ENCODE data around the gene ZNF365.
"Not testable (repeated sequence)": the region's sequence is repeated elsewhere in the genome, so short reads cannot be mapped to it uniquely, and the experiment has no call there.

Gene ZNF365

DNA sequence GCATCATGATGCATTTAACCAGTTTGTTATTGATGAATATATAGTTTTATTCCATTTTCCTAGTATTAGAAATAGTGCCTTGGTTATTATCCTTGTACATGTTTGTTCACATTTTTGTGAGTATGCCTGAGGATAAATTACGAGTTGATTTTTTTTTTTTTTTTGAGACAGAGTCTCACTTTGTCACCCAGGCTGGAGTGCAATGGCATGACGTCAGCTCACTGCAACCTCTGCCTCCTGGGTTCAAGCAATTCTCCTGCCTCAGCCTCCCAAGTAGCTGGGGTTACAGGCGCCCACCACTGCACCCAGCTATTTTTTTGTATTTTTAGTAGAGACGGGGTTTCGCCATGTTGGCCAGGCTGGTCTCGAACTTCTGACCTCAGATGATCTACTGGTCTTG, 4.7 kb downstream of the ZNF365 start:
- not testable (repeated sequence) for DNase-seq

DNA sequence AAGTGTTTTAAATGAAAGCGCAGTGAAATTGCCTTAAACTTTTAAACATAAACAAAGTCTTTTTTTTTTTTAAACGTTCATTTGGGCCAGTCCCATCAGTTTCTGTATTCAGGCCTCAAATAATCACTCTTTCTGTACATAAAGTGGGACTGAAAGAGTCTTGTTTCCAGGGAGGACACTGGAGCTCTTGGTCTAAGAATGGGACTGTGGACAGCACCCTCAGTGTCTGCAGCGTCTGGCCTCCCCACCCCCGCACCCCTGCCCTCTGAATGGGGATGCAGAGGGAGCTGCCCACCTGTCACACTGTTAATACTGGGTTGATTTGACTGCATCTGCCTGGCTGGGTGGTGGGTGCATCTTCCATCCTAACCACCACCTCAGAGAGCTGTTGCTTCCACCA, 5.2 kb downstream of the ZNF365 start:
- DNase-seq, result no peak

DNA sequence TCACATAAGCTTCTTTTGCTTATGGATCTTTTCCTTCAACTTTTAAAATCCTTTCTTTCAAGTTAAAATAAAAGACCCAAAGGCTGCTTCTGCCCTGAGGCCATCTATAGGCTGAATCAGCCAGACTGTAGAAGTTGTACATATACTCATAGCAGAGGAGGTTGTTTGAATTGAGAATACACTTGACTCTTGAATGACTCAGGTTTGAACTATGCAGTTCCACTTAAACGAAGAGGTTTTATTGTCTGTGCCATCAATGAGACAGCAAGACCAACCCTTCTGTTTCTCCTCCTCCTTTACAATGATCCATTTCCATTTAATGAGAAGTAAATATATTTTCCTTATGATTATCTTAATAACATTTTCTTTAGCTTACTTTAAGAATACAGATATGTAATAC, 5.8 kb downstream of the ZNF365 start:
- DNase-seq, result no peak

DNA sequence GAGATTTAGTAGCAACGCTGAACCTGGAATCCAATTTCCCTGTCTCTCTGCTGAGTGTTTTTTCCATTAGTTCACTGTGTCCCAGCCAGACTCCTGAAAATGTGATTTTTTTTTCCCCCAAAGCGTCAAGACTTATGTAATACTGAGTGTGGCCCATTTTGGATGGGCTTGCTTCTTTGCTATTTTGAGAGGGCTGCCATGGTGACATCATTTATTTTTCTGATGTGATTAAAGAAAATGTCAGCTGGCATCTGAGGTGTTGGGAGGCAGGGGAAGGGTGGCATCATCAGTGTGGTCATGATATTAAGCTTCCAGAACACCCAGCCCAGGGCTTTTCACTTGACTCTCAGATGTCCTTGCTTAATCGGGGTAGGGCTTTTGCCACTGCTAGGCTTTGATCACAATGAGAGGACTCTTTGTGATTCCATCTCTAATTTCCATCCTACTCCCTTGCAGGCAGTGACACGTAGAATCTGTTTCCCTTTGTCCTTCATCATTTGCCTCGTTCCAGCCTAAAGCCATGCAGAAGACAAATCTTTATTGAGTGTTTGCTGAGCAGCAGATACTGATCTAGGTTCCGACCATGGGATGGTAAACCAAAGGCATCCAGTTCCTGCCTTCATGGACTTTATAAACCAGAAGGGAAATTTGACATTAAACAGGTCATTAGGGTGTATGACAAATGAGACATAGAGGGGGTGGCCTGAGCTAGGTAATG, 7.4 kb downstream of the ZNF365 start:
- no peak for DNase-seq

DNA sequence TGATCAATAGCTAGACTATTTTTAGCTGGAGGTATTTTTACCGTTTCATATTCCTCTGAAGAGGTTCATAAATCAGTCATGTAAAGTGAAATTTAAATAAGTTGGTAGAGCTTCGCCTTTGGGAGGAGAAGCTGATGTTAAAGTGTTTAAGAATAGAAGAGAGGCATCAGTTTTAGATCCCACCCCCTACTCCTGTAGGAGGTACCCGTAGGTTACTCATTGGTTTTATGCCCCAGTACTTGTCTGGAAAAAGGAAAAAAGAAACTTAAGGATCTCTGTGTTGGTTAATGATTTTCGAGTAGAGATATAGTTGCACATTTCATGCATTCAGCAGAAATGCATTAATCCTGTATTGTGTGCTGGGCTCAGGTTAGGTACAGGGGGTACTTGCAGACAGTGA, 8.7 kb downstream of the ZNF365 start:
- DNase-seq, result no peak

DNA sequence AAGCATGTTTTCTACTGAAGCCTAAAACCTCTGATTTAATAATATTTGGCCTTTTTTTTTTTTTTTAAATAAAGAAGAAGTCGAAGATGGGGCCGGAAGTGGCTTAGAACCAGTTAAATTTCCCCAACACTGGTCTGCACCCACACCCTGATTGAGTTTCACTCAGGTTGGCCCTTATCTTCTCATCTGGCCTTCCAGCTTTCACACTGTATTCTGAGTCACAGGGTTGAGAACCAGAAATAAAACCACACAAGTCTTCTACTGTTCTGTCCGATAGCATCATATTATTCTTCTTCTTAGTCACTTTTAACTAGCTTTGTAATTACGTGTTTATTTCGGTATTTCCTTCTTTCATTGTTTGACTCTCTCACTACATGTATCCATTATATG, 9.9 kb downstream of the ZNF365 start:
- peak; percentile 83 for DNase-seq

DNA sequence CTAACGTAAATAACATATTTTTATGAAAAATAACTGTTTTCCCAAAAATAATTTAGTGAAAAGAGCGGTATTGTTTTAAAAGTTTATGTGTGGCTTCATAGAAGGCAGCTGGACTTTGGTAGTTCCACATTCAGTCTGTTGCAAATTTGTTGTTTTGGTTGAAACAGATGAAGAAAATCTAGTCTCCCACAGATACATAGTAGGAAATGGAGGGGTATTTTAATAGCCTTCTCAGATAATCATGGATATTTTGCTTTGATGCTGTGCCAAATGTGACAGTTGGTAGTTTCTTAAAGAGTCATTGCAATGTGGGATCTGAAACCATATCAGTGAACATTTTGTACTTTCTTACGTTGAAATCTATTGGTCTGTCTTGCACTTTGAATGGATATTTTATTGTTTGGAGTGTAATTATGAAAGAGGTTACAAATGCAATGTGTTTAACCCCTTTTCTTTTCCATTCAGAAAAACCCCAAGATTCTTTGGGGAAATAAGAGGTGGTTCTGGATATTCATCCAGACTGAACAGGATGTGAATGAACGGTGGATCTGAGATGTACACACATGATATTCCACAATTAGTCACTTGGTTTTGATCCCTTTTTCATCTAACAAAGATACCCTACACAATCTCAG, 10.4 kb downstream of the ZNF365 start:
- DNase-seq, result no peak

DNA sequence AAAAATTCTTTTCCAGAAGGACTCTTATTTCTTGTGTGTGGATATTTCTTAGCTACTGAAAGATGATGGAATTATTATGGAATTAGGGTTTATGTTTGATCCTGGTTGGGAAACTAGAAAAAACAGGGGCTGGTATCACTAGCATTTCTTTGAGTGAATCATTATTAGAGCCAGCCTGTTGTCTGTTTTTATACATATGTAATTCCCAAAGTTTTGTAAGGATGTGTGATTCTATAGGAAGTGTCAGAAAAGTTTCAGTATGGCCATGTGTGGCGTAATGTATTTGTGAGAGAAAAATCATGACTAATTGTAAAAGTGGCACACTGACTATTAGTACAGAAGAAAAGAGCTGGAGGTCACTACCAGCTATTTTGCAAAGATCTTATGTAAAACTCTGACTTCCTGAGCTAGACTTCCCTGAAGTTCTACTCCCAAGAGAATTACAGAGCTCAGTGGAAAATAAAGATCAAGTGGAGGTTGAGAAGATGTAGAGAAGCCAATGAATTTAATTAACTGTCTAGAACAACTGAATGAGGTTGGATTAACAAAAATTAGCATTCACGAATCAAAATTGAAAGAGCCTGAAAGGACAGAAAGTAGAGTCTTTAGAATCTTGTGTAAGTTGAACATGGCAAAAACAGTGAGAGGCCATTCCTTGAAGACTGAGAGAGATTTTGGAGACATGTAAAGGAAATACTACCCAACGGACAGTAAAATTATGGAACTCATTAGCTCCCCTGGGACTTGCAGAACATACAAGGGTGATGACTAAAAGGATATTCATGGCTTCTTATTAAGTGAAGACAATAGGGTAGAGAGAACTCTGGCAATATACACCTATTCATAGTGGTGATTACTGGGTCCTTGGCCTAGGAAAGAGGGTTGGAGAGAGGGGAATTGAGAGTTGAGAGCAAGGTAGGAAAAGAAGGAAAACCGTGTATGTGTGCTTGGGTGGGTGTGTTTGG, 12.5 kb downstream of the ZNF365 start:
- DNase-seq, result no peak

DNA sequence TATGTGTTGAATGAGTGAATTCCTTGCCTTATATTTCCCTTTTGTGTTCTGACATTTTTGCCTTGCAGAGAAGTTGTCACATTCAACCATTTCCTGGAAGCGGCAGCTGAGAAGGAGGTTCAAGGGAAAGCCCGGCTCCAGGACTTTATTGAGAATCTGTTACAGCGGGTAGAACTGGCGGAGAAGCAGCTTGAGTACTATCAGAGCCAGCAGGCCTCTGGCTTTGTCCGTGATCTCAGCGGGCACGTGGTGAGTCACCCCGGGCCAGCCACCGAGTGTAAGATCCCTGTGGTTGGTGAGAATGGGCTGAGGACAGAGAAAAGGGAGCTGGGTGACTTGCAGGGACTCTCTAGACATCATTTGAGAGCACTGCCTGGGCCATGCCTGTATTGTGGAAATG, 14.2 kb downstream of the ZNF365 start:
- DNase-seq, result no peak

DNA sequence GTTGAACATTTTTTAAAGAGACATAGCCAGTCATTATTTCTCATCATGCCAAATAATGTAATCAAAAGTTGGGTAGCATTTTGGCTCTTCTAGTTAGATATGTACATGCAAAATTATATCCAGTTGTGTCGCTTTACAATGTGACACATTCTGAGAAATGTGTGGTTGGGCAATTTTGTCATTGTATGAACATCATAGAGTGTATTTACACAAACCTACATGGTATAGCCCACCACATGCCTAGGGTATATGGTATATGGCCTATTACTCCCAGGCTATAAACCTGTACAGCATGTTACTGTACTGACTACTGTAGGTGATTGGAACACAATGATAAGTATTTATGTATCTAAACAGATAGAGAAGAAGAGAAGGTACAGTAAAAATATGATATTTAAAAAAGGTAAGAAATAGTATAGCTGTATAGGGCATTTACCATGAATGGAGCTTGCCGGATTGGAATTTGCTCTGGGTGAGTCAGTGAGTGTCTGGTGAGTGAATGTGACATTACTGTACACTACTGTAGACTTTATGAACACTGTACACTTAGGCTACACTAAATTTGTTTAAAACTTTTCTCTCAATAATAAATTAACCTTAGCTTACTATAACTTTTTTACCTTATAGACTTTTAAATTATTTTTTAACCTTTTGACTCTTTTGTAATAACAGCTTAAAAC, 16.5 kb downstream of the ZNF365 start:
- DNase-seq, result no peak

DNA sequence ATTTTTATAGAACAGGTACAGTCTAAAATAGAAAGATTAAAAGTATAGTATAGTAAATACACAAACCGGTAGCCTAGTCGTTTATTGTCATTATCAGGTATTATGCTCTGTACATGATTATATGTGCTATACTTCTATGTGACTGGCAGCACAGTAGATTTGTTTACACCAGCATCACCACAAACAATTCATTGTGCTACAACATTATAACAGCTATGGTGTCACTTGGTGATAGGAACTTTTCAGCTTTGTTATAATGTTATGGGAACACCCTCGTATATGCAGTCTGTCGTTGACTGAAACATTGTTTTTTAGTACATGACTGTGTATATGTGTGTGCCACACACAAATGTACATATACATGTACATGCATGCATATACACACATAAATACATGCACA, 19.1 kb downstream of the ZNF365 start:
- DNase-seq, result no peak

DNA sequence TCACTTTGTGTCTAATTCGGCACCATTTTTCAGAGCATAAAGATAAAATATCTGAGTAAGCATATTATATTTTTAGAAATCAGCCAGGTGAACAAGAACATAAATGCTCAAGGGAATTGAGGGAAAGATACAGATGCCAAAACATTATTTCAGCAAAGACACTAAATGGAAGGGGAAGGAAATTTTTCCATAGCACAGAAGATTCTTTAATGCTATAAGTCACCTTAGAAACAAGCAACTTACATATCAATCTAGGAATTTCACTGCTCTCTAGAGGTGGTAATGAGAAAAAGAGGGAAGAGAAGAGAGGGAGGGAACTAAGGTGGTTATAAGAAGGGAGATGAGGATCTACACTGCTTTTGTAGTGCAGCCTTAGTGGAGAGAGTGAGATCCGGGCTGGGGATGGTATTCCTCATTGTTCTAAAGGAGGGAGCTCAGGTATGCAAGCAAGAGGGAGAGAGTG, 20.4 kb downstream of the ZNF365 start:
- DNase-seq, result no peak

DNA sequence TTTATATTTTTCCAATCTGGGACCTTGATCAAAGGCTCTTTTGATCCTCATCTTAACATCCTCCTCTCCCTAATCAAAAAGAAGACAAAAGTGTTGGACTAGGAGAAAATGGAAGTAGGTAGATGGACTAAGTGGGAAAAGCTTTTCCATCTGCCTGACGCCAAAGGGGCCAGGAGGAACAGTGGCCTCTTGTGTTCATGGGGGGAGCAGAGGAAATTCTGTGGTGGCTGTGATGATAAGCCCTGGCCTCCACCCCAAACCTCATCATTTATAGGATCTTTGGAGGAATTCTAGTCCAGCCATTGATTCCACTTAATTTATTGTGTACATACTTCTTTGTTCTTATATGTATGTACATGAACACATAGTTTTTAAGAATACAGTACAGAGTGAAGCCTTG, 21.7 kb downstream of the ZNF365 start:
- no peak for DNase-seq

DNA sequence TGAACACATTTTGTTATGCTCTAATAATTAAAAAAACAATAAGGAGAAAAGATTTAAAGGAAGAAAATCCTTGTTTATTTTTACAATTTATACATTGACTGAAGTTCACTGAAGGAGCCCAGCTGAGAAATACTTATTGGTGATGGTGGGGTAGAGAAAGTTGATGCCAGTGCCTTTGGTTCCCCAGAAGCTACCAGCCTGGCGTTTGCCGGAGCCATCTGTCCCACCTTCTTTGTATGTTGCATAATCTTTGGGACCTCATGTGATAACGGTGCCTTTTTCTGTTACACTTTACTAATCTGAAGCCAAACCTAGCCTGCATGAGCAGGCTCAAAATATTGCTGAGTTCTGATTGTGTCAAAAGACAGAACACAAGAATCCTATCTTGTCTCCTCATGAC, 22.7 kb downstream of the ZNF365 start:
- DNase-seq, result no peak

DNA sequence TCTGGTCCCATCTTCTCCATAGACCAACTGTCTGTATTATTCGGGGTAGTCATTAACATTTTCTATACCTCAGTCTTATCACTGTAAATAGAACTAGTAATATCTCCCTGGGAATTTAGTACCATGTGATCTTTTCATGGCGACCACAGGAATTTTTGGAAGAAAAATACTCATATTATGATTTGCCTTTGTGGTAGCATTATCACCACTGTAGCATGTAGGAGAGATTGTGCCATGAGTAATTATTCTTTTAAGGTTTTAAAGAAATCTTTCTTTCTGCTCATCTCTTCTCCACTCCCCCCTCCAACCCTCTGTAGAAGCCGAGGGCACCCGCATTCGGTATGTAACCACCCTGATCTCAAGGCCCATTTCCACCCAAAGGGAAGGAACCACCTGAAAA, 25.0 kb downstream of the ZNF365 start:
- DNase-seq, result no peak

DNA sequence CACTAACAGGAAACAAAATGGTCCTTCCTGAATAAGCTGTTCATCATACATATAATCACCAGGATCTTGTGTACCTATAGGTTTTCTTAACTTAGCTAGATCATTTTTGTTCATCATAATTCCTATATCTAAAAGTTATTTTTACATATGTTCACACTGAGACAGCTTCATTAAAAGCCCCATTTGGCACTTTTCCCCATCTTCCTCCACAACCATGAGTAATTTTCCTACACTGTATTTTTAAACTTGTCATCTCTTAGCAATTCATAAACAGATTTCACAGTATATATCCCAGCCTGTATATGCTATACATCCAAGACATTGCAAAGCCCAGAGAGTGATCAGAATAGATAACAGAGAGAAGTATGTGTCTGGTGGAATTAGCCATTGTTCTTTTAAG, 28.3 kb downstream of the ZNF365 start:
- no peak for DNase-seq

DNA sequence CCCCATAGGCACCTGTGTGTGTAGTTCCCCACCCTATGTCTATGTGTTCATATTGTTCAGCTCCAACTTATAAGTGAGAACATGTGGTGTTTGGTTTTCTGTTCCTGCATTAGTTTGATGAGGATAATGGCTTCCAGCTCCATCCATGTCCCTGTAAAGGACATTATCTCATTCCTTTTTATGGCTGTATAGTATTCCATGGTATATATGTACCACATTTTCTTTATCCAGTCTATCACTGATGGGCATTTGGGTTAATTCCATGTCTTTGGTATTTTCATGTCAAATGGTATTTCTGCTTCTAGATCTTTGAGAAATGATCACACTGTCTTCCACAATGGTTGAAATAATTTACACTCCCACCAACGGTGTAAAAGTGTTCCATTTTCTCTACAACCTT, 36.4 kb downstream of the ZNF365 start:
- not testable (repeated sequence) for DNase-seq

DNA sequence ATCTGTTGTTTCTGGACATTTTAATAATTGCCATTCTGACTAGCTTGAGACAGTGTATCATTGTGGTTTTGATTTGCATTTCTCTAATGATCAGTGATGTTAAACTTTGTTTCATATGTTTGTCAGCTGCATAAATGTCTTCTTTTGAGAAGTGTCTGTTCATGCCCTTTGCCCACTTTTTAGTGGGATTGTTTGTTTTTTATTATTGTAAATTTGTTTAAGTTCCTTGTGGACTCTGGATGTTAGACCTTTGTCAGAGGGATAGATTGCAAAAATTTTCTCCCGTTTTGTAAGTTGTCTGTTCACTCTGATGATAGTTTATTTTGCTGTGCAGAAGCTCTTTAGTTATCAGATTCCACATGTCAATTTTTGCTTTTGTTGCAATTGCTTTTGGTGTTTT, 36.8 kb downstream of the ZNF365 start:
- not testable (repeated sequence) for DNase-seq

DNA sequence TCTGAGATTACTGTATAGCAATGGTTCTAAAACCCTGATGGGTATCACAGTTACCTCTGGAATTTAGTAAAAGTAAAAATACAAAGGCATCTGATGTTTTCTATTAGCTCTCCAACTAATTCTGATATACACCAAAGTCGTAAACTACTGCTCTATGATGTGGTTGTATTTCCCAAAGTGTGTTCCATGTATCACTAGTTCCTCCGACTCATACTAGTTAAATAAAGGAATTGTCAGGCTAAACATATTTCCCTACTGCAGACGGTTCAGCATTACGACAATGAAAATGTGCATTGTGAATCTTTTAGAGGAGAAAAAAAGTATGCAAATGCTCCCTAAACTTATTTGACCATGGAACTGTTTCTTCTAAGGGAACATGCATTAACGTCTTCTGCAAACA, 38.9 kb downstream of the ZNF365 start:
- DNase-seq, result no peak

DNA sequence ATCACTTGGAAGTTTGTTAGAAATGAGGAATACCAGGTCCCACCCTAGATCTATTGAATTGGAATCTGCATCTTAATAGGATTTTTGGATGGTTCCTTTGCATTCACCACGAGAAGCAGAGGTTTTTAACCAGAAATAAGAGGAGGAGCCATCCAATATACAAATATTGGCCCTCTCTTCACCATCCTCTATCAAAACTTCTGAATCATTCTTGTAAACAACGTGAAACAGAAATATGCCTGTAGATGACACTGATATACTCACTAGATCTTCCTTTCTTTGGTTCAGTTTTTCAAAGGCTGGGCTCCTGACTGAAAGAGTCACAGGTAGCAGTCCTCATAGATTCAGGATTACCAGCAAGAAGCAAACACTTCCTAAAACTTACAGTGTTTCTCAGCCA, 39.5 kb downstream of the ZNF365 start:
- DNase-seq, result no peak

DNA sequence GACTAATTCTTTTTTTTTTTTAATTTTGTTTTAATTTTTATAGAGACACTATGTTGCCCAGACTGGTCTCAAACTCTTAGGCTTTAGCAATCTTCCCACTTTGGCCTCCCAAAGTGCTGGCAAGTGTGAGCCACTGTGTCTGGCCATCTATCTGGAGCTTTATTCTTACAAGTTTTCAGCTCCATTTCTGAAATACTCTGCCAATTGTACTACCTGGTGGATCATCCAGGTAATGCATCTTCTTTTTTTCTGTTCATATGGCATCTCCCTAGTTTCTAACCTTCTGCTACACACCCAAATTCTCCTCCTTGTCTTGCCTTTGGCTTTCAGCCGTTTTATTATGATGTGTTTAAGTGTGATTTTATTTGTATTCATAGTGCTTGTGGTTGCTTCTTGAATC, 40.2 kb downstream of the ZNF365 start:
- peak; percentile 10 for DNase-seq

DNA sequence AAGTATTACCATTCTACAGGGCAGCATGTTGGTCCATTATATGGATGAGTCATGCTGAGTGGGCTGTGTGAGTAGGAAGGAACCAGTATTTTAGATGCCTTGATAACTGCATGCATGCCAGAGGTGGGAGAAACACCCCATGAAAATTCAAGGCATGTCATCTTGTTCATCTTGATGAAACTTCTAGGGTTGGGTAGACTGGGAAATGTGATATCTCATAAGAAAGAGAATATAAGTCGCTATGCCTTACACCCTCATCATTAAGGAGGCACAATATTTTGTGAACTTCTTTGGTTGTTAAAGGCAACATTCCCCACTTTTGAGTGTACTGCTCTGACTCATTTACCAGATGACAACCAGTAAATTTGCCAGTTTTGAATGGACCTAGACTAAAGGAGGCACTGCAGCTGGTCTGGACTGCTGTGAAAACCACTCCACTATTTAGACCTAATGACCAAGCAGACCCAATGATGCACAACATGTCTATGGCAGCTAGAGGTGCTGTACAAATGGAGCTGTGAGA, 48.0 kb downstream of the ZNF365 start:
- DNase-seq, result no peak

DNA sequence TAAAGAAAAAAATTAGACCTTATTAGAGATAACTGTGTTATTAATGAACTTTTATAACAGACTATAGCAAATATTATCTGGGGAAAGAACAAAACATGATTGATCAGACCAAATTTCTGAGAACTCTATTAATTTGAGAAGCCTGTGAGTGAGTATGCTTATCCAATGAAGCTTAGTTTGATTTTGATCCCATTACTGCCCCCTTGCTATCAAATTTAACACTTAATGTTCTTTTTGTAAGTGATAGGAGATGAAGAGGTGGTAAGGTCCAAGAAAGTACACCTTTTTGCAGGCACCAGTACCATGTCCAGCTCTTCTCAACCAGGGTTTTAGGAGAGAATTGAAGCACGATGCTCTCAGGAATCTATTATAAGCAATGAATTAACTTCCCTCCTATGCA, 49.9 kb downstream of the ZNF365 start:
- DNase-seq, result peak; percentile 15
